Vagina (tissue), 2 donors: ENCODE results near the gene TENM4. TPM values are rescaled to one million over a fixed set of nuclear protein-coding genes. Genes with fewer than 3 reads are reported as not detected.

Experiments
- DNase-seq, 2 donors: peaks; one replicate each; pipeline ENCODE4 v3.0.0-alpha.2; 2017; ENCODE audit errors: extremely low spot score in 2 of 2
- H3K27ac ChIP-seq: fragments of 200-600 bp; sonication (generic); one replicate; pipeline ENCODE4 v1.5.1; 2019
- H3K27me3 ChIP-seq: fragments of 200-600 bp; sonication (generic); one replicate; pipeline ENCODE4 v1.5.1; 2019
- H3K36me3 ChIP-seq, 2 donors: fragments of 200-600 bp; sonication (generic); one replicate each; pipeline ENCODE4 v1.5.1; 2017 to 2019
- H3K4me1 ChIP-seq: fragments of 200-600 bp; sonication (generic); one replicate; pipeline ENCODE4 v1.5.1; 2019
- H3K4me3 ChIP-seq, 2 donors: fragments of 200-600 bp; sonication (generic); 1 replicate in 1 of 2; 2 replicates in 1 of 2; pipeline ENCODE4 v1.5.1; 2016 to 2019
- H3K9me3 ChIP-seq: fragments of 200-600 bp; sonication (generic); one replicate; pipeline ENCODE4 v1.5.1; 2019
- POLR2A ChIP-seq, 2 donors: fragments of 450-650 bp; IDR thresholded peaks; one replicate each; pipeline ENCODE4 v1.6.1; 2017; ENCODE audit warnings: antibody characterized with exemption in 2 of 2, mild to moderate bottlenecking in 2 of 2, moderate library complexity in 2 of 2
- POLR2AphosphoS5 ChIP-seq, 2 donors: sonication (generic); formaldehyde crosslinking; IDR thresholded peaks; one replicate each; pipeline ENCODE4 v1.9.0; 2017; ENCODE audit warnings: antibody characterized with exemption in 2 of 2, mild to moderate bottlenecking in 2 of 2, low read depth in 1 of 2; ENCODE audit not compliant: insufficient read depth in 1 of 2
- intact Hi-C: fragments of 100-400 bp; cut with DNase I; formaldehyde crosslinking; loops from one replicate; pipeline ENCODE4 v1.15.1; 2023
- total RNA-seq: library from RNA; depleted of rRNA; stranded (reverse); fragments of >200 nt; gene quantifications from one replicate; pipeline ENCODE4 v1.2.3, GENCODE V29; 2016
- TF ChIP-seq, protein P1 (sequence below), 3 experiments: fragments of 450-650 bp in 2 of 3; fragments of 200-600 bp in 1 of 3; sonication (generic) in 1 of 3; IDR thresholded peaks; one replicate each; pipeline ENCODE4 v1.5.1; 2017 to 2019; ENCODE audit warnings: antibody characterized with exemption in 3 of 3, mild to moderate bottlenecking in 2 of 3, moderate library complexity in 2 of 3

Gene TENM4
- total RNA-seq, 1 donor from 2014 or later = 12.5 TPM

GRCh38 chr11:78932757-78933156, 508.1 kb downstream of the TENM4 start:
- intact Hi-C loops = no loop called here
- Histone ChIP-seq H3K9me3 (no peaks in the 10 kb centered on the region), H3K27me3 (no peaks in the 10 kb centered on the region), H3K36me3 (no peaks in the 10 kb centered on the region), H3K4me1 (no peaks in the 10 kb centered on the region), H3K27ac (no peak overlapping the region), H3K4me3 (no peak overlapping the region)
- no peak for DNase-seq
- TF ChIP-seq POLR2AphosphoS5 (IDR thresholded peaks at IDR 0.05; ENCODE audit: insufficient read depth in 1 of 2, low read depth in 1 of 2) (no peak), POLR2A (IDR thresholded peaks at IDR 0.05) (no peak)
- TF ChIP-seq, protein P1, sequence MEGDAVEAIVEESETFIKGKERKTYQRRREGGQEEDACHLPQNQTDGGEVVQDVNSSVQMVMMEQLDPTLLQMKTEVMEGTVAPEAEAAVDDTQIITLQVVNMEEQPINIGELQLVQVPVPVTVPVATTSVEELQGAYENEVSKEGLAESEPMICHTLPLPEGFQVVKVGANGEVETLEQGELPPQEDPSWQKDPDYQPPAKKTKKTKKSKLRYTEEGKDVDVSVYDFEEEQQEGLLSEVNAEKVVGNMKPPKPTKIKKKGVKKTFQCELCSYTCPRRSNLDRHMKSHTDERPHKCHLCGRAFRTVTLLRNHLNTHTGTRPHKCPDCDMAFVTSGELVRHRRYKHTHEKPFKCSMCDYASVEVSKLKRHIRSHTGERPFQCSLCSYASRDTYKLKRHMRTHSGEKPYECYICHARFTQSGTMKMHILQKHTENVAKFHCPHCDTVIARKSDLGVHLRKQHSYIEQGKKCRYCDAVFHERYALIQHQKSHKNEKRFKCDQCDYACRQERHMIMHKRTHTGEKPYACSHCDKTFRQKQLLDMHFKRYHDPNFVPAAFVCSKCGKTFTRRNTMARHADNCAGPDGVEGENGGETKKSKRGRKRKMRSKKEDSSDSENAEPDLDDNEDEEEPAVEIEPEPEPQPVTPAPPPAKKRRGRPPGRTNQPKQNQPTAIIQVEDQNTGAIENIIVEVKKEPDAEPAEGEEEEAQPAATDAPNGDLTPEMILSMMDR (IDR thresholded peaks at IDR 0.05) = no peak

GRCh38 chr11:78931891-78932290, 508.9 kb downstream of the TENM4 start:
- no peak overlapping the region for H3K4me3 ChIP-seq
- intact Hi-C loops = no loop called here
- H3K27me3 ChIP-seq = no peaks in the 10 kb centered on the region
- H3K36me3 ChIP-seq = no peaks in the 10 kb centered on the region
- TF ChIP-seq POLR2AphosphoS5 (IDR thresholded peaks at IDR 0.05; ENCODE audit: insufficient read depth in 1 of 2, low read depth in 1 of 2) (no peak), POLR2A (IDR thresholded peaks at IDR 0.05) (no peak)
- TF ChIP-seq, protein P1 (IDR thresholded peaks at IDR 0.05) = no peak
- H3K4me1 ChIP-seq = no peaks in the 10 kb centered on the region
- no peak overlapping the region for H3K27ac ChIP-seq
- no peaks in the 10 kb centered on the region for H3K9me3 ChIP-seq
- no peak for DNase-seq

DNA sequence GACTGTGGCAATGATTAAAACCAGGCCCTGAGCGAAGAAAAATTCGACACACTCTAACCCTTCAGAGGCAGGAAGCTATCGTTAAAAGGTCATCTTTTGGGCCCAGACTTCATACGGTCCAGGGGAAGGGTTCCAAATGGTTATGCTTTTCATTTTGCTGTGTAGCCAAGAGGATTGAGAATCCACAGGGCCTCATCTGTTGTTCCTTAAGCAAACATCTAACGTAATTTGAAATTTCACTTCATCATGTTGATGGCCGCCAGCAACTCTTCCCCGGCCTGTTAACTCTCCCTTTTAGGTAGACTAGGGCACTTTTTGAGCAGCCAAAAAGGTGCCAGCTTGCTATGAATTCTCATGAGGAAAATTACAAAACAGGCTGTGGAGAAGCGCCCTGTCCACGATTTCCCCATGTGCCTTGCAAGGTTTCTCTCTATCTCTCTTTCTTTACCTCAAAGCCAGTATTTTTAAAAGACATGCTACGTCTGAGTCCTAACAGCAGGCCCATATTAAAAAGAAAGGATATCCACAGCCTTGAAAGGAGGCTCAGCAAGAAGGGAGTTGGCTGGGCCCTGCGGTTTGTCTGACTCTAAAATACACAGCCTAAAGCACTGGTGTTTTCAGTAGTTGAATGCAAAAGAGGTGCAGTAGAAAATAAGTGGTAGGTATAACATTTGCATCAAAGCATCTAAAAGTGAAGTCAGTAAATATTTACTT, 509.9 kb downstream of the TENM4 start:
- no peak for DNase-seq
- intact Hi-C loops = no loop called here
- TF ChIP-seq POLR2A (IDR thresholded peaks at IDR 0.05) = no peak
- TF ChIP-seq, protein P1 (IDR thresholded peaks at IDR 0.05) = no peak
- no peak for TF ChIP-seq POLR2AphosphoS5 (IDR thresholded peaks at IDR 0.05; ENCODE audit: insufficient read depth in 1 of 2, low read depth in 1 of 2)

DNA sequence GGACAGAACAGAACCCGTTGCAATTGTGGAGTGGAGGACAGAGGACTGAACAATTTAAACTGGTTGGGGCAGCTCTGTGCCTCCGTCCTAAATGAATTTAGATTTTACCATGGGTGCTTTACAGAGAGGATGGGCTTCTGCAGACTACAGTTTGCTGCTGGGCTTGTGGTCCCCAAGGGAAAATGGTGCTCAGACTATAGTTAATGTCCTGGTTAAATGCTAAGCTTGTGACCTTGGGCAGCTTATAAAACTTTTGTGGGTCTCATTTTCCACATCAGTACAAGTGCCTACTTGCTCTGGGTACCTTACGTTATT, 511.0 kb downstream of the TENM4 start:
- Histone ChIP-seq H3K36me3 (no peaks in the 10 kb centered on the region), H3K4me3 (no peak overlapping the region), H3K27me3 (no peaks in the 10 kb centered on the region), H3K27ac (no peak overlapping the region), H3K4me1 (no peaks in the 10 kb centered on the region), H3K9me3 (no peaks in the 10 kb centered on the region)
- intact Hi-C loops = no loop called here
- DNase-seq = no peak
- TF ChIP-seq POLR2AphosphoS5 (IDR thresholded peaks at IDR 0.05; ENCODE audit: insufficient read depth in 1 of 2, low read depth in 1 of 2) = no peak
- TF ChIP-seq, protein P1 (IDR thresholded peaks at IDR 0.05) = no peak
- TF ChIP-seq POLR2A (IDR thresholded peaks at IDR 0.05) = no peak

More for the DNA sequence above, 509.9 kb downstream of the TENM4 start:
- Histone ChIP-seq H3K4me1 (no peaks in the 10 kb centered on the region), H3K4me3 (no peak overlapping the region), H3K36me3 (no peaks in the 10 kb centered on the region), H3K9me3 (no peaks in the 10 kb centered on the region), H3K27me3 (no peaks in the 10 kb centered on the region), H3K27ac (no peak overlapping the region)

GRCh38 chr11:78929207-78929905, 511.5 kb downstream of the TENM4 start:
- H3K4me3 ChIP-seq = no peak overlapping the region
- no peaks in the 10 kb centered on the region for H3K9me3 ChIP-seq
- no peak overlapping the region for H3K27ac ChIP-seq
- no peaks in the 10 kb centered on the region for H3K4me1 ChIP-seq
- H3K36me3 ChIP-seq = no peaks in the 10 kb centered on the region
- TF ChIP-seq POLR2AphosphoS5 (IDR thresholded peaks at IDR 0.05; ENCODE audit: insufficient read depth in 1 of 2, low read depth in 1 of 2) = no peak
- TF ChIP-seq, protein P1 (IDR thresholded peaks at IDR 0.05) = no peak
- TF ChIP-seq POLR2A (IDR thresholded peaks at IDR 0.05) = no peak
- H3K27me3 ChIP-seq = no peaks in the 10 kb centered on the region
- intact Hi-C loops = no loop called here
- DNase-seq = no peak
